ENCODE measurements around the gene CDH20. TPM values are rescaled to one million over a fixed set of nuclear protein-coding genes. Genes with fewer than 3 reads are reported as not detected.

CDH20 gene
- total and polyA plus RNA-seq, 2 donors (not counting 1 experiment from before 2014, with no cell fraction given): 0.24 TPM; not detected in 1

DNA sequence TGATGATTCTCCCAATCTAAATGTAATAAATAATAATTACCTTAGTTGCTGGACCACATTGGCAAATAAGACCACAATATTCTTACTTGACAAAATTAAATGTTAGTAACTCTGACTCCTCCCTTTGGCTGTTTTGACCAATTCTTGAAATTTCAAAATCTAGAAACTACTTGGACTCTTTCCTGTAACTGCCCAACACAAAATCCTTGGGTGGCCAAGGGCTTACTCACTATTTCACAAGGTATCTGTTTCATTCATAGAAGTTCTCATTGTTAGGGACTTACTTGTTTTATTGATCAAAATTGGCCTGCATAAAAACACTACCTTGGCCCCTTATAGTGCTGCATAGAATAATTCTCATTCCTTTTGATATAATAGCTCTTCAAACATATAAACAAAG lies 19.4 kb downstream of the CDH20 start:
- no peak overlapping the region for H2AFZ ChIP-seq (ENCODE audit: low read length)
- H3K27ac ChIP-seq (ENCODE audit: insufficient read depth, low read length): no peak overlapping the region
- H3K4me3 ChIP-seq (replicated peaks in 1 of 4; ENCODE audit: control extremely low read depth in 1 of 4, insufficient read depth in 1 of 4, low read depth in 3 of 4, low read length in 4 of 4): no peak overlapping the region
- no peaks in the 10 kb centered on the region for H3K36me3 ChIP-seq (ENCODE audit: control insufficient read depth, insufficient read depth, low read length)
- no peaks in the 10 kb centered on the region for H4K20me1 ChIP-seq (ENCODE audit: control insufficient read depth, extremely low read depth, insufficient read depth, low read length)
- no peak for DNase-seq (ENCODE audit: low read depth in 2 of 2)
- no peak overlapping the region for H3K9ac ChIP-seq (ENCODE audit: insufficient read depth, low read length)
- no peak overlapping the region for H3K4me2 ChIP-seq (ENCODE audit: extremely low read depth, insufficient read depth, low read length)
- H3K27me3 ChIP-seq (ENCODE audit: control insufficient read depth, insufficient read depth, low read length): no peaks in the 10 kb centered on the region
- no peaks in the 10 kb centered on the region for H3K9me3 ChIP-seq (ENCODE audit: control insufficient read depth, insufficient read depth, low read depth, low read length)
- no peak for TF ChIP-seq EZH2 (IDR thresholded peaks at IDR 0.05; ENCODE audit: low read length, missing control alignments)
- TF ChIP-seq CTCF (conservative IDR thresholded peaks at IDR 0.05 in 1 of 2, IDR thresholded peaks at IDR 0.05 in 1 of 2; ENCODE audit: low read depth in 1 of 2, low read length in 2 of 2): no peak
- H3K4me1 ChIP-seq (ENCODE audit: control insufficient read depth, extremely low read depth, insufficient read depth, low read length): no peaks in the 10 kb centered on the region
- H3K79me2 ChIP-seq (ENCODE audit: control insufficient read depth, insufficient read depth, low read length): no peaks in the 10 kb centered on the region

- Histone ChIP-seq H3K4me2 (ENCODE audit: extremely low read depth, insufficient read depth, low read length) (no peak overlapping the region), H3K4me3 (replicated peaks in 1 of 4; ENCODE audit: control extremely low read depth in 1 of 4, insufficient read depth in 1 of 4, low read depth in 3 of 4, low read length in 4 of 4) (no peak overlapping the region), H3K27me3 (ENCODE audit: control insufficient read depth, insufficient read depth, low read length) (no peaks in the 10 kb centered on the region), H3K36me3 (ENCODE audit: control insufficient read depth, insufficient read depth, low read length) (no peaks in the 10 kb centered on the region), H2AFZ (ENCODE audit: low read length) (no peak overlapping the region), H3K9ac (ENCODE audit: insufficient read depth, low read length) (no peak overlapping the region), H3K27ac (ENCODE audit: insufficient read depth, low read length) (no peak overlapping the region), H4K20me1 (ENCODE audit: control insufficient read depth, extremely low read depth, insufficient read depth, low read length) (no peaks in the 10 kb centered on the region), H3K9me3 (ENCODE audit: control insufficient read depth, insufficient read depth, low read depth, low read length) (no peaks in the 10 kb centered on the region), H3K79me2 (ENCODE audit: control insufficient read depth, insufficient read depth, low read length) (no peaks in the 10 kb centered on the region), H3K4me1 (ENCODE audit: control insufficient read depth, extremely low read depth, insufficient read depth, low read length) (no peaks in the 10 kb centered on the region)
- TF ChIP-seq CTCF (conservative IDR thresholded peaks at IDR 0.05 in 1 of 2, IDR thresholded peaks at IDR 0.05 in 1 of 2; ENCODE audit: low read depth in 1 of 2, low read length in 2 of 2) (no peak), EZH2 (IDR thresholded peaks at IDR 0.05; ENCODE audit: low read length, missing control alignments) (no peak)
- DNase-seq (ENCODE audit: low read depth in 2 of 2): no peak
These were observed 27.5 kb downstream of the CDH20 start for GRCh38 chr18:61360404-61361383.

DNA sequence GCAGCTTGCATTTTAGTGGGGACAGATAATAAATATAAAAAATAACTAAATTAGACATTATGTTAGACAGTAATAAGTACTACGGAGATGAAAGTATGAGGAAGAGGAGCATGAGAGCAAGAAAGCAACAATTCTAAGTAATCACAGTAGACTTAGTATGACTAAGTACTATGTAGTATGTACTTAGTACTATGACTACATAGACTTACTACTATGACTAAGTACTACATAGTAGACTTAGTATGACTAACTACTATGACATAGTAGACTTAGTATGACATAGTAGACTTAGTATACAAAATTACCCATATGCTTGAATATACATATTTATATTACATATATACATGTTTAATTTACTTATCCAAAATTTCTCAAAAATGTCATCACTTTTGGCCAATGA lies 29.3 kb downstream of the CDH20 start:
- H3K36me3 ChIP-seq (ENCODE audit: control insufficient read depth, insufficient read depth, low read length): no peaks in the 10 kb centered on the region
- no peaks in the 10 kb centered on the region for H3K4me1 ChIP-seq (ENCODE audit: control insufficient read depth, extremely low read depth, insufficient read depth, low read length)
- H3K27ac ChIP-seq (ENCODE audit: insufficient read depth, low read length): no peak overlapping the region
- no peaks in the 10 kb centered on the region for H4K20me1 ChIP-seq (ENCODE audit: control insufficient read depth, extremely low read depth, insufficient read depth, low read length)
- DNase-seq (ENCODE audit: low read depth in 2 of 2): no peak
- no peak overlapping the region for H3K4me3 ChIP-seq (replicated peaks in 1 of 4; ENCODE audit: control extremely low read depth in 1 of 4, insufficient read depth in 1 of 4, low read depth in 3 of 4, low read length in 4 of 4)
- H2AFZ ChIP-seq (ENCODE audit: low read length): no peak overlapping the region
- no peaks in the 10 kb centered on the region for H3K27me3 ChIP-seq (ENCODE audit: control insufficient read depth, insufficient read depth, low read length)
- H3K9me3 ChIP-seq (ENCODE audit: control insufficient read depth, insufficient read depth, low read depth, low read length): no peaks in the 10 kb centered on the region
- no peak overlapping the region for H3K4me2 ChIP-seq (ENCODE audit: extremely low read depth, insufficient read depth, low read length)
- H3K9ac ChIP-seq (ENCODE audit: insufficient read depth, low read length): no peak overlapping the region
- no peaks in the 10 kb centered on the region for H3K79me2 ChIP-seq (ENCODE audit: control insufficient read depth, insufficient read depth, low read length)
- TF ChIP-seq CTCF (conservative IDR thresholded peaks at IDR 0.05 in 1 of 2, IDR thresholded peaks at IDR 0.05 in 1 of 2; ENCODE audit: low read depth in 1 of 2, low read length in 2 of 2) (no peak), EZH2 (IDR thresholded peaks at IDR 0.05; ENCODE audit: low read length, missing control alignments) (no peak)

Measured in fibroblast of lung (primary cell).